Sigmoid colon (tissue), 7 donors: ENCODE results near the gene SETBP1. TPM values are rescaled to one million over a fixed set of nuclear protein-coding genes. Genes with fewer than 3 reads are reported as not detected.

Experiments
- DNase-seq: peaks from one replicate; pipeline ENCODE4 v3.0.0-alpha.2; 2019
- H3K27ac ChIP-seq, 4 donors: fragments of 200-600 bp; sonication (generic); one replicate each; pipeline ENCODE4 v1.5.1; 2016 to 2019; ENCODE audit warnings: mild to moderate bottlenecking in 1 of 4
- H3K27me3 ChIP-seq, 3 donors: fragments of 200-600 bp; sonication (generic); one replicate each; pipeline ENCODE4 v1.5.1; 2019; ENCODE audit warnings: mild to moderate bottlenecking in 1 of 3
- H3K36me3 ChIP-seq, 4 donors: fragments of 200-600 bp; sonication (generic); one replicate each; pipeline ENCODE4 v1.5.1; 2016 to 2019
- H3K4me1 ChIP-seq, 4 donors: fragments of 200-600 bp; sonication (generic); one replicate each; pipeline ENCODE4 v1.5.1; 2017 to 2019
- H3K4me3 ChIP-seq, 4 donors: fragments of 200-600 bp; sonication (generic); one replicate each; pipeline ENCODE4 v1.5.1; 2017 to 2019; ENCODE audit warnings: mild to moderate bottlenecking in 2 of 4, moderate library complexity in 1 of 4
- H3K9me3 ChIP-seq, 4 donors: fragments of 200-600 bp in 3 of 4; sonication (generic) in 3 of 4; one replicate each; pipeline versions ENCODE4 v1.5.1 to v1.6.1; 2013 to 2019
- CTCF ChIP-seq, 4 experiments: fragments of 450-650 bp in 3 of 4; fragments of 200-600 bp in 1 of 4; IDR thresholded peaks; one replicate each; pipeline ENCODE4 v1.5.1; 2016 to 2019; ENCODE audit warnings: antibody characterized with exemption in 4 of 4, mild to moderate bottlenecking in 3 of 4, moderate library complexity in 2 of 4
- EP300 ChIP-seq, 4 donors: sonication (generic); formaldehyde crosslinking; IDR thresholded peaks; one replicate each; pipeline ENCODE4 v1.6.1; 2017; ENCODE audit warnings: antibody characterized with exemption in 4 of 4
- POLR2A ChIP-seq, 2 donors: fragments of 450-650 bp; IDR thresholded peaks; one replicate each; pipeline ENCODE4 v1.6.1; 2016; ENCODE audit warnings: antibody characterized with exemption in 2 of 2, mild to moderate bottlenecking in 2 of 2, moderate library complexity in 2 of 2
- POLR2AphosphoS5 ChIP-seq, 4 donors: sonication (generic); formaldehyde crosslinking; IDR thresholded peaks; one replicate each; pipeline ENCODE4 v1.6.1; 2017; ENCODE audit warnings: antibody characterized with exemption in 4 of 4
- WGBS, 2 donors: extraction: QIAGEN DNeasy Blood & Tissue Kit; methylation state at CpG; one replicate each; pipeline ENCODE4 v1.1.7; 2013; 5-methylcytosine and 5-hydroxymethylcytosine counted together
- intact Hi-C: fragments of 100-400 bp; cut with DNase I; formaldehyde crosslinking; loops from one replicate; pipeline ENCODE4 v1.15.1; 2023
- polyA plus RNA-seq, 3 donors: library from polyadenylated mRNA; stranded (reverse); fragments of 200-250 nt; gene quantifications; one replicate each; pipeline ENCODE4 v1.2.3, GENCODE V29; 2013
- total RNA-seq, 4 donors: library from RNA; depleted of rRNA; stranded (reverse); fragments of >200 nt; gene quantifications; one replicate each; pipeline ENCODE4 v1.1.0, GENCODE V29; 2016
- donor health status: healthy with polysubstance abuse.
- donor health status: Bipolar disorder and iron deficiency.
- donor health status: healthy.

The SETBP1 gene
- total and polyA plus RNA-seq, 7 donors = 0.69 to 100 (median 67.9) TPM

- H3K9me3 ChIP-seq = no peaks in the 10 kb centered on the region
- peak overlapping the region in 1 of 4 donors; percentile 78 for H3K27ac ChIP-seq
- intact Hi-C loops = loop anchor here (5.0 kb wide), 1 partner anchor 38 kb away; no protein-coding TSS in a partner anchor
- TF ChIP-seq POLR2AphosphoS5 (IDR thresholded peaks at IDR 0.05) (no peak), CTCF (IDR thresholded peaks at IDR 0.05) (no peak), EP300 (IDR thresholded peaks at IDR 0.05) (no peak), POLR2A (IDR thresholded peaks at IDR 0.05) (no peak)
- H3K36me3 ChIP-seq = no peaks in the 10 kb centered on the region
- no peaks in the 10 kb centered on the region for H3K27me3 ChIP-seq
- WGBS, 2 donors = 97 to 99% methylated on average over 2 of the region's 2 CpGs
- H3K4me3 ChIP-seq = no peak overlapping the region
- H3K4me1 ChIP-seq = peaks cover 0 to 85% (median 60%) of the 10 kb centered on the region in 4 donors
- DNase-seq = no peak
Observed at GRCh38 chr18:44770641-44771040, 90.0 kb downstream of the SETBP1 start.

- Histone ChIP-seq H3K4me1 (peaks cover 0 to 77% (median 56%) of the 10 kb centered on the region in 4 donors), H3K27ac (peak overlapping the region; percentile 30 to 78 (median 69)), H3K9me3 (no peaks in the 10 kb centered on the region), H3K4me3 (no peak overlapping the region), H3K27me3 (no peaks in the 10 kb centered on the region), H3K36me3 (no peaks in the 10 kb centered on the region)
- DNase-seq = no peak
- intact Hi-C loops = loop anchor here (5.0 kb wide), 1 partner anchor 39 kb away; no protein-coding TSS in a partner anchor
- WGBS, 2 donors = 31 to 63% methylated on average over 5 of the region's 5 CpGs
- TF ChIP-seq POLR2A (IDR thresholded peaks at IDR 0.05) = no peak
- no peak for TF ChIP-seq CTCF (IDR thresholded peaks at IDR 0.05)
- no peak for TF ChIP-seq POLR2AphosphoS5 (IDR thresholded peaks at IDR 0.05)
- no peak for TF ChIP-seq EP300 (IDR thresholded peaks at IDR 0.05)
Observed at GRCh38 chr18:44771572-44771955, 90.9 kb downstream of the SETBP1 start.

GRCh38 chr18:44771956-44772917 is 91.5 kb downstream of the SETBP1 start:
- no peak for TF ChIP-seq CTCF (IDR thresholded peaks at IDR 0.05)
- TF ChIP-seq POLR2AphosphoS5 (IDR thresholded peaks at IDR 0.05) = peak in 3 of 4 donors; percentile 9 to 31 (median 27)
- Histone ChIP-seq H3K36me3 (no peaks in the 10 kb centered on the region), H3K4me3 (no peak overlapping the region), H3K27me3 (no peaks in the 10 kb centered on the region), H3K9me3 (no peaks in the 10 kb centered on the region), H3K4me1 (peaks cover 0 to 78% (median 57%) of the 10 kb centered on the region in 4 donors), H3K27ac (peak overlapping the region; percentile 30 to 78 (median 69))
- 45 to 66% methylated on average over 14 of the region's 14 CpGs for WGBS, 2 donors
- DNase-seq = peak; percentile 74
- intact Hi-C loops = loop anchor here (5.0 kb wide), 1 partner anchor 40 kb away; no protein-coding TSS in a partner anchor

GRCh38 chr18:44773640-44774155 is 93.0 kb downstream of the SETBP1 start:
- intact Hi-C loops = loop anchor here (5.0 kb wide), 1 partner anchor 41 kb away; no protein-coding TSS in a partner anchor
- H3K27ac ChIP-seq = peak overlapping the region in 2 of 4 donors; percentile 77 to 78

More at GRCh38 chr18:44773640-44774155, 93.0 kb downstream of the SETBP1 start:
- Histone ChIP-seq H3K4me3 (no peak overlapping the region), H3K4me1 (peaks cover 0 to 83% (median 67%) of the 10 kb centered on the region in 4 donors), H3K36me3 (no peaks in the 10 kb centered on the region), H3K27me3 (no peaks in the 10 kb centered on the region), H3K9me3 (no peaks in the 10 kb centered on the region)
- no peak for TF ChIP-seq POLR2AphosphoS5 (IDR thresholded peaks at IDR 0.05)
- no peak for TF ChIP-seq EP300 (IDR thresholded peaks at IDR 0.05)
- no peak for TF ChIP-seq CTCF (IDR thresholded peaks at IDR 0.05)
- TF ChIP-seq POLR2A (IDR thresholded peaks at IDR 0.05) = no peak
- WGBS, 2 donors = 96 to 97% methylated on average over 1 of the region's 1 CpG
- no peak for DNase-seq
